Activated naive CD8-positive, alpha-beta T cell treated with anti-CD3 and anti-CD28 coated beads, Interleukin-2, amount 10 ng/mL, durations not matched to agents 7 days and 5 days (primary cell): ENCODE measurements around the gene C1QTNF6. TPM values are rescaled to one million over a fixed set of nuclear protein-coding genes. Genes with fewer than 3 reads are reported as not detected.

Source experiments
- ATAC-seq: fragments of 150-1000 bp; cut with Tn5 transposase; one replicate; pipeline ENCODE4 v1.10.0; 2021; ENCODE audit warnings: low read depth, moderate library complexity
- POLR2A ChIA-PET: fragments of 350-600 bp; sonication (Branson Sonifier 250); formaldehyde crosslinking; loops from one replicate; lab custom pipeline; 2021; ENCODE audit warnings: antibody characterized with exemption; lab: Charles Lee
- DNase-seq: peaks from one replicate; pipeline ENCODE4 v3.0.0; 2021
- H3K27ac Mint-ChIP-seq: one replicate; pipeline ENCODE4 v1.8.0; 2022; ENCODE audit warnings: mild to moderate bottlenecking, mixed read lengths
- H3K27me3 Mint-ChIP-seq: one replicate; pipeline ENCODE4 v1.8.0; 2022; ENCODE audit warnings: mild to moderate bottlenecking, moderate library complexity, mixed read lengths
- H3K36me3 Mint-ChIP-seq: one replicate; pipeline ENCODE4 v1.8.0; 2021; ENCODE audit warnings: mild to moderate bottlenecking, mixed read lengths
- H3K4me1 Mint-ChIP-seq: one replicate; pipeline ENCODE4 v1.8.0; 2021; ENCODE audit warnings: mixed read lengths
- H3K4me3 Mint-ChIP-seq: one replicate; pipeline ENCODE4 v1.8.0; 2022; ENCODE audit warnings: mild to moderate bottlenecking, moderate library complexity, mixed read lengths
- H3K9me3 Mint-ChIP-seq: one replicate; pipeline ENCODE4 v1.8.0; 2021; ENCODE audit warnings: mixed read lengths
- total RNA-seq, 2 experiments: library from RNA; stranded (reverse); gene quantifications; one replicate each; pipeline ENCODE4 v1.2.3, GENCODE V29; 2021

Gene C1QTNF6
- total RNA-seq, 2 experiments from 2014 or later: 15.2 to 15.7 TPM

DNA sequence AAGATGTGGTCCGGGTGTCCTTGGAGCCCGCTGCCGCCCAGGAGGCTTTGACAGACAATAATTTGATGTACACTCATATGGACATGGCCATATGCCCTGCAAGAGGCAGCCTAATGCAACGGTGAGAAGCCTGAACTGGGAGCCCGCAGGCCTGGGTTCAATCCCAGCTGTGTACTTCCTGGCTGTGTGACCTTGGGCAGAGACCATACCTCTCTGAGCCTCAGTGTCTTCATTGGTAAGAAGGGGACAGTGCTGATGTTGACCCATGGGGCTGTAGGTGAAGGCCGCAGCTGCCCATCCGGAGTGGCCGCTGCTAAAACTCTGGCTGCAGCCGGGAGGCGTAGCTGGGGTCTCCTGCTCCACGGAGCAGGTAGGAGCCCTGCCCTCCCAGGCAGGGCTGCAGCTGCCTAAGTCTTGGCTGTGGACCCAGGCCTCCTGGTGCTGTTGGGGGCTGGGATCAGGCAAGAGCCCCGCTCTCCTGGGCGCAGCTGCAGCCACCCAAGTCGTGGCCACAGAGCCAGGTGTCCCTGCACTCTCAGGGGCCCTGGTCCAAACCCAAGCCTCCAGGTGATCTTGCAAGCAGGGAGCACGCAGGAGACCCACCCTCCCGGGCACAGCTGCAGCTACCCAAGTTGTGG is 47.2 kb downstream of the C1QTNF6 start:
- POLR2A ChIA-PET: interaction anchor here (0.5 to 3.5 kb wide), 9 partner anchors 8 to 107 kb away, joined by 3 to 19 read pairs (median 3); partner anchors contain the start of gene IL2RB
- H3K4me3 Mint-ChIP-seq: no peak overlapping the region
- H3K9me3 Mint-ChIP-seq: no peaks in the 10 kb centered on the region
- peak overlapping the region; percentile 61 for H3K27ac Mint-ChIP-seq
- ATAC-seq: no peak
- peaks cover 52% of the 10 kb centered on the region for H3K36me3 Mint-ChIP-seq
- no peak for DNase-seq
- peaks cover 37% of the 10 kb centered on the region for H3K4me1 Mint-ChIP-seq
- no peaks in the 10 kb centered on the region for H3K27me3 Mint-ChIP-seq

DNA sequence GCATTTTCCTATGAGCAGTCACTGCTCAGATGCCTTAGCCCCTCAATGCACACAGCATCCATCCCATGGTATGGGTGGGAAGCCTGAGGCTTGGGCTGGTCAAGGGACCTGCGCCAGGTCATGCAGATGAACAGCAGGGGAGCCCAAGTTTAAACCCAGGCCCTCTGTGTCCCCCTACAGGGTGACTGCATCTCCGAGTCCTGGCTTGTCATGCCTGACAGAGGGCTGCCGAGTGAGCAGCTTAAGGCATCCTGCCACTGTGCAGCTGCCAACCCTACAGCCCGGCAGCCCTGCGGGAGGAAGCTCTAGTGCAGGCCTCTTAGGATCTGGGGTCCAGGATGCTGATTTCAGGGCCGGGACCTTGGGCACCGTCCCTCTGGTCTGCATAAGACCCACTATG is 48.3 kb downstream of the C1QTNF6 start:
- H3K4me3 Mint-ChIP-seq: no peak overlapping the region
- H3K9me3 Mint-ChIP-seq: no peaks in the 10 kb centered on the region
- peaks cover 50% of the 10 kb centered on the region for H3K36me3 Mint-ChIP-seq
- H3K4me1 Mint-ChIP-seq: peaks cover 31% of the 10 kb centered on the region
- H3K27me3 Mint-ChIP-seq: no peaks in the 10 kb centered on the region
- H3K27ac Mint-ChIP-seq: no peak overlapping the region
- no peak for DNase-seq
- no peak for ATAC-seq
- POLR2A ChIA-PET: interaction anchor here (0.6 to 3.5 kb wide), 6 partner anchors 9 to 88 kb away, joined by 3 to 19 read pairs (median 4); partner anchors contain the start of genes IL2RB and KCTD17

DNA sequence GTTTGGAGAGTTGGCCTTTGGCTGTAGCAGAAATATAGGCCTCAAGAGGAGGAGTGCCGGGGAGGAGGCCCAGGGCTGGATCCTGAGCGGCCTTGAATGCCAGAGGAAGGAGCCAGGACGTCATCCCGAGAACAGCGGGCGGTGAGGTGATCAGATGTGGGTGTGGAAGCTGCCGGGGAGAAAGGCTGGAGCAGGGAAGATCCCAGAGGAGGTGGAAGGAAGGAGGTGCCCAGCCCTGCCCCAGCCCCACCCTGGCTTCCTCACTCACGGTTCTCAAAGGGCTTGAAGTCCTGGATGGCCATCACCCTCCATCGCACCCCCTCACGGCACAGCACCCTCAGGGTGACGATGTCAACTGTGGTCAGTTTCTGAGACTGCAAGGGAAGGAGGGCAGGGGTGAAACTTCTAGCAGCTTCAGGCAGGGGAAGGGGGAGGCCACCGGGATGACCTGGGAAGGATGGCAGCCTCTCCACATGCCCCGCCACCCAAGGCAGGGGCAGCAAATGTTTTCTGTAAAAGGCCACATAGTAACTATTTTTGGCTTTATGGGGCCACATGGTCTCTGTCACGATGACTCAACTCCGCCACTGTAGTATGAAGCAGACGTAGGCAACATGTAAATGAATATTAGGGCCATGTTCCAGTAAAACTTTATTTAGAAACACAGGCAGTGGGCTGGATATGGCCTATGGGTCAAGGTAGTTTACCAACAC is 49.0 kb downstream of the C1QTNF6 start:
- Mint-ChIP-seq H3K4me3 (no peak overlapping the region), H3K27ac (peak overlapping the region; percentile 32), H3K4me1 (peaks cover 31% of the 10 kb centered on the region), H3K36me3 (peaks cover 49% of the 10 kb centered on the region), H3K9me3 (no peaks in the 10 kb centered on the region), H3K27me3 (no peaks in the 10 kb centered on the region)
- POLR2A ChIA-PET: interaction anchor here (0.6 to 3.5 kb wide), 4 partner anchors 10 to 88 kb away, joined by 3 to 19 read pairs (median 6); partner anchors contain the start of genes IL2RB and KCTD17
- no peak for ATAC-seq
- DNase-seq: no peak

DNA sequence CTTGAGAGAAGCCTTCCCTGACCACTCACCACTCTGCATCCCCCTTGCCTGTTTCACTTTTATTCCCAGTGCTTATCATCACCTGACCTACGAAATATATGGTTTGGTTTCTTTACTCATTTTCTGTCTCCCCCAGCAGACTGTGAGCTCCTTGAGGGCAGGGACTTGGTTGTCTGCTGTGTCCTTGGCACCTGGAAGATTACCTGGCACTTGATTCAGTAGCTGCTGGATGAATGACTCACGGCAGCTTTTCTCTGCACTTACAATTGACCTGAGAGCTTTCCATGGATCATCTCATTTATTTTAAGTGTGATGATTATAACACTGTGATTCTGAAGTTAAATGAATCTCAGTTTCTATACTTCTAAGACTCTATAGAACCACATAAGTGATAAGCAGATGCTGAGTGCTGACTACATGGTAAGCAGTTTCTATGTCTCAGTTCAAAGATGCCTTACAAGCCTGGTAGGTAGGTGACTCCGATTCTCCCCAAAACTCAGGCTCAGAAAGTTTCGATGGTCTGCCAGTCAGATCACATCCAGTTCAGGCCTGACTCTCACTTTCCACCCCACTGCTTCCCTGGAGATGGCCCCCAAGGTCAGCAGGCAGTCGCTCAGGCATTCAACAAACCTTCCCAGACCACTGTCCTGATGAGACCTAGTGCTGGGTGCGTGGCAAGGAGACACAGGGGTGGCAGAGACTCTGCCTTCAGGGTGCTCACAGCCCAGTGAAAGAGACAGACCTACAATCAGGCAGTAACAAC is 50.0 kb downstream of the C1QTNF6 start:
- Mint-ChIP-seq H3K27me3 (no peaks in the 10 kb centered on the region), H3K4me3 (no peak overlapping the region), H3K4me1 (peaks cover 29% of the 10 kb centered on the region), H3K27ac (peak overlapping the region; percentile 32), H3K9me3 (no peaks in the 10 kb centered on the region), H3K36me3 (peaks cover 50% of the 10 kb centered on the region)
- ATAC-seq (no peak), DNase-seq (no peak)
- POLR2A ChIA-PET: interaction anchor here (1.0 to 1.6 kb wide), 3 partner anchors 10 to 25 kb away, joined by 3 to 5 read pairs (median 3); partner anchors contain the start of gene IL2RB

DNA sequence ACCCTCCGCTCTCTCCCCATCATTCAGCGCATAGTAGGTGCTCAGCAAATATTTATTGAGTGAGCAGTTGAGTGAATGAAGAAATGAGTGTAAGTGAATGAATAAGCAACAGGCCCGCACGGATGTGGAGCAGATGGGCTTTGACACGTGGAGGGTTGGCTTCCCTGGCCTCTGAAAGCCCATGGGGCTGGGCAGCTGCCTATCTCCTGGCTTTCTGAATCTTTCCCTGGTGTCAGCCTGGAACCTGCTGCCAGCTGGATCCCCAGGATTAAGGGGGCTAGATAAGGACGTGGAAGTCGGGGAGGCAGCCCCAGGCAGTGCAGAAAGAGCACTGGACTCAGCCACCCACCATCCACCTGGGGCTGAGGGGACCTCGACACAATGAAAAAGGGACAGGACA is 50.9 kb downstream of the C1QTNF6 start:
- H3K27ac Mint-ChIP-seq: peak overlapping the region; percentile 28
- H3K27me3 Mint-ChIP-seq: no peaks in the 10 kb centered on the region
- H3K36me3 Mint-ChIP-seq: peaks cover 53% of the 10 kb centered on the region
- H3K9me3 Mint-ChIP-seq: no peaks in the 10 kb centered on the region
- DNase-seq (no peak), ATAC-seq (no peak)
- peaks cover 32% of the 10 kb centered on the region for H3K4me1 Mint-ChIP-seq
- no peak overlapping the region for H3K4me3 Mint-ChIP-seq
- POLR2A ChIA-PET: interaction anchor here (0.9 to 1.6 kb wide), 4 partner anchors 11 to 49 kb away, joined by 3 to 5 read pairs (median 3); partner anchors contain the start of gene IL2RB

GRCh38 chr22:37135023-37135422 is 53.0 kb downstream of the C1QTNF6 start:
- H3K27me3 Mint-ChIP-seq: no peaks in the 10 kb centered on the region
- DNase-seq: no peak
- no peak overlapping the region for H3K4me3 Mint-ChIP-seq
- ATAC-seq: no peak
- peaks cover 27% of the 10 kb centered on the region for H3K4me1 Mint-ChIP-seq
- no peaks in the 10 kb centered on the region for H3K9me3 Mint-ChIP-seq
- peaks cover 54% of the 10 kb centered on the region for H3K36me3 Mint-ChIP-seq
- H3K27ac Mint-ChIP-seq: no peak overlapping the region
- POLR2A ChIA-PET: interaction anchor here (1.8 kb wide), 1 partner anchor 13 kb away, joined by 6 read pairs; no protein-coding TSS in a partner anchor

- Mint-ChIP-seq H3K4me3 (no peak overlapping the region), H3K27me3 (no peaks in the 10 kb centered on the region), H3K36me3 (peaks cover 49% of the 10 kb centered on the region), H3K4me1 (peaks cover 26% of the 10 kb centered on the region), H3K9me3 (no peaks in the 10 kb centered on the region), H3K27ac (peak overlapping the region; percentile 64)
- DNase-seq (no peak), ATAC-seq (peak; percentile 22)
- POLR2A ChIA-PET: interaction anchor here (1.2 to 2.9 kb wide), 5 partner anchors 9 to 16 kb away, joined by 3 to 13 read pairs (median 6); partner anchors contain the start of gene IL2RB
Observed at GRCh38 chr22:37133304-37134018, 54.6 kb downstream of the C1QTNF6 start.

DNA sequence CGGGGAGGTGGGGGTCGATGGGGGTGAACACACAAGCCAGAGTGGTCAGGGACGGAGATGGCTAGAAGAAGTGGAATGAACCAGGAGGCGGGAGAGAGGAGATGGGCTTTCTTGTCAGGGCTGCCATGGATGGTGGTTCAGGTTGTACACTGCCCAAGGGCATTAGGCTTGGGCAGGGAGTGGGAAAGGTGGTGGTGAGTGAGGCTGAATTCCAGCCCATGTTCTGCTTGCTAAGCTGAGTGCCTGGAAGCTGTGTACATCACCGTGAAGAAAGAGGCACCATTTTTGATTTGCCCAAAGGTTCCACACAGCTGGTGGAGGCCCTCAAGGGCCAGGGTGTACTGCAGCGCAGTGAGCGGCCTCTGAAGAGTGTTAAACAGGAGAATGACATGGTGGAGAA is 55.3 kb downstream of the C1QTNF6 start:
- DNase-seq: no peak
- no peaks in the 10 kb centered on the region for H3K27me3 Mint-ChIP-seq
- H3K9me3 Mint-ChIP-seq: no peaks in the 10 kb centered on the region
- H3K27ac Mint-ChIP-seq: peak overlapping the region; percentile 64
- no peak overlapping the region for H3K4me3 Mint-ChIP-seq
- peaks cover 25% of the 10 kb centered on the region for H3K4me1 Mint-ChIP-seq
- no peak for ATAC-seq
- H3K36me3 Mint-ChIP-seq: peaks cover 45% of the 10 kb centered on the region
- POLR2A ChIA-PET: interaction anchor here (1.0 to 2.9 kb wide), 5 partner anchors 9 to 63 kb away, joined by 3 to 13 read pairs (median 6); partner anchors contain the start of gene IL2RB

Other genes with a start within 250 kb of the C1QTNF6 start
- 1 to 10 TPM; 3.7 to 6.1 TPM for gene TST, start 168.8 kb downstream of the C1QTNF6 start, total RNA-seq
- 10 to 100 TPM; 23.1 to 23.4 TPM for gene MPST, start 168.5 kb downstream of the C1QTNF6 start, total RNA-seq
- gene KCTD17, start 136.5 kb downstream of the C1QTNF6 start, total RNA-seq: 10 to 100 TPM; 28.1 to 34.7 TPM
- 1 to 10 TPM; 1.8 to 2.2 TPM for gene TMPRSS6, start 78.5 kb downstream of the C1QTNF6 start, total RNA-seq
- gene IL2RB, start 38.3 kb downstream of the C1QTNF6 start, total RNA-seq: 100 to 1,000 TPM; 223 to 232 TPM
- gene SSTR3, start 24.2 kb upstream of the C1QTNF6 start, total RNA-seq: 10 to 100 TPM; 10.1 to 11.3 TPM
- gene RAC2, start 56.0 kb upstream of the C1QTNF6 start, total RNA-seq: 1,000 to 10,000 TPM in 1 of 2 experiments, 100 to 1,000 TPM in 1; 963 to 1,011 TPM
- 100 to 1,000 TPM; 149 to 157 TPM for gene CYTH4, start 94.3 kb upstream of the C1QTNF6 start, total RNA-seq
- gene ELFN2, start 239.2 kb upstream of the C1QTNF6 start, total RNA-seq: under 1 TPM; 0.26 to 0.47 TPM